ENCODE results near the gene FGF8.

The FGF8 gene

DNA sequence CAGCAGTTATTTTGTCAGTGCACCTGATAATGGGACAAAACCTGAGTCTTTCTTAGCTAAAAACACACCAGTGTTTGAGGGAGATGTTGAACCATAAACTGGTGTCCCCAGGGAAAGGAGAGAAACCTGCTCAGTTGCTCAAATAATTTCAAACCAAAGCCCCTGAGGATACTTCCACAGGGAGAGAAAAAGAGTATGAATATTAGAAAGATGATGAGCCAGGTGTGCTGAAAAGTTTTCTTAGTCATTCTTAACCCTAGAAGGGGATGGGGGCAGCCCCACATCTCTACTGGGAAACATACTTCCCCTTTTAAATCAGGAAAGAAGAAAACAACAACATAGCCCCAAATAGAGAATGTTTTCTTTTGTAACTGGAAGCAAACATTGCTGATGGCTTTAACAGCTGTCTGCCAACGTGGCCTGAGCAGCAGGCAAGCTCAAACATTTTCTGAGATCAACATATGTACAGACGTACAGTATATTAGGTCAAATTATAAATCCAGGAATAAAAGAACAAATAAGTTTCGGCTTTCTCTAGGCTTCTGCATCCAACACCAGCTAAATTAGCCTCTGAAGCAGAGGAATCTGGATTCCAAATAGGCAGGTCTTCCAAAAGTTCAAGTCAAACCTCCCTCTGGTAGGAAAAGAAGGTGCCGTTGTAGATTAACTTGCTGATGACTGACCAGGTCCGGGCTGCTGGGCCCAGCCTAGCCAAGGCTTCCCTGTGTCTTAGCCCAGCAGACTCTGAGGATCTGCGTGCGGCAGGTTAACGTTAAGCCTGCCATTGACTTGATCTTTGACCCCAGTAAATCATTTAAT is 50.4 kb downstream of the FGF8 start:
- no peak for DNase-seq (ENCODE audit: low spot score)

DNA sequence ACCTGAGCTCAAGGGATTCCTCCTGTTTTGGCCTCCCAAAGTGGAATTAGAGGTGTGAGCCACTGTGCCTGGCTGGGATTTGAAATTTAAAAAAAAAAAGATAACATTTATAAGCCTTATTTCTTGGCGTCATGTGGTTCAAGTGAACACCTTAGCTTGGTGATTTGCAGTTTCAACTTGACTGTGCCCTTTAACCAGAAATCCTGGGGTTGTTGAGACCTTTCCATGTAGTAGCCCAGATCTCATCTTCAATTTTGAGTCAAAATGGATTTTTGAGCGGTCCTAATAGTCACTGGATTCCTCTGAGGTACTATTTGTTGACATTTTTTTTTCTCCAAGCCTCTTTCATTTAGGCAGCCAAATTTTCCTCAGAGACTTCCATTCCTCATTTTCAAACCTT is 51.5 kb downstream of the FGF8 start:
- DNase-seq (ENCODE audit: low spot score), result no peak

GRCh38 chr10:101723176-101723575 is 52.7 kb downstream of the FGF8 start:
- no peak for DNase-seq (ENCODE audit: low spot score)

- no peak for DNase-seq (ENCODE audit: low spot score)
Measured at GRCh38 chr10:101721806-101722205, 54.1 kb downstream of the FGF8 start.

- DNase-seq (ENCODE audit: low spot score), result no peak
Measured at GRCh38 chr10:101720606-101721230, 55.2 kb downstream of the FGF8 start.
